H1 (cell line): ENCODE results near the gene MAGI1. TPM values are rescaled to one million over a fixed set of nuclear protein-coding genes. Genes with fewer than 3 reads are reported as not detected.

Experiments
- CTCF ChIA-PET: fragments of 300-600 bp; sonication (Branson Sonifier 250); formaldehyde crosslinking; loops from one replicate; lab custom pipeline; 2021; ENCODE audit not compliant: partially characterized antibody; lab: Charles Lee
- POLR2A ChIA-PET: fragments of 300-600 bp; sonication (Branson Sonifier 250); formaldehyde crosslinking; loops from one replicate; lab custom pipeline; 2021; ENCODE audit warnings: inconsistent platforms; ENCODE audit not compliant: partially characterized antibody; lab: Charles Lee
- DNase-seq, 2 experiments: peaks; one replicate each; pipeline versions ENCODE4 v3.0.0 to v3.0.0-alpha.2; 2010 to 2022; ENCODE audit warnings: low spot score in 2 of 2, low read depth in 1 of 2, mixed read lengths in 1 of 2
- FAIRE-seq: peaks from 2 replicates; lab custom pipeline; 2011; peaks lifted over from hg19 to GRCh38; lab: Jason Lieb, UNC
- H2AFZ ChIP-seq: 2 replicates; pipeline ENCODE4 v1.8.1; 2012; ENCODE audit warnings: low read length, inconsistent platforms
- H2AK5ac ChIP-seq: 2 replicates; pipeline ENCODE4 v1.6.1; 2013; ENCODE audit warnings: low read depth, low read length
- H2BK120ac ChIP-seq: replicated peaks from 2 replicates; pipeline ENCODE3; 2013; ENCODE audit warnings: low read depth, low read length, inconsistent platforms
- H2BK12ac ChIP-seq: 2 replicates; pipeline ENCODE4 v1.6.1; 2013; ENCODE audit warnings: low read depth, low read length
- H2BK15ac ChIP-seq: 2 replicates; pipeline ENCODE4 v1.6.1; 2013; ENCODE audit warnings: low read length
- H2BK20ac ChIP-seq: 2 replicates; pipeline ENCODE4 v1.6.1; 2013; ENCODE audit warnings: low read length
- H2BK5ac ChIP-seq: 2 replicates; pipeline ENCODE4 v1.6.1; 2013; ENCODE audit warnings: low read depth, low read length
- H3K14ac ChIP-seq: 2 replicates; pipeline ENCODE4 v1.6.1; 2013; ENCODE audit warnings: inconsistent platforms; ENCODE audit not compliant: insufficient read length
- H3K18ac ChIP-seq: 2 replicates; pipeline ENCODE4 v1.6.1; 2013; ENCODE audit warnings: low read length; ENCODE audit errors: extremely low read depth
- H3K23ac ChIP-seq: 2 replicates; pipeline ENCODE4 v1.6.1; 2013; ENCODE audit warnings: inconsistent platforms; ENCODE audit not compliant: insufficient read length
- H3K23me2 ChIP-seq: 2 replicates; pipeline ENCODE4 v1.6.1; 2013; ENCODE audit warnings: low read depth, low read length
- H3K27ac ChIP-seq: 2 replicates; pipeline ENCODE4 v1.6.1; 2011; ENCODE audit warnings: low read depth, low read length, inconsistent platforms
- H3K27me3 ChIP-seq, 4 experiments: replicated peaks in 1 of 4; 1 replicate in 1 of 4; 2 replicates in 3 of 4; pipeline versions ENCODE4 v1.6.1 to v1.8.1; 2011 to 2013; ENCODE audit warnings: low read length in 3 of 4, mild to moderate bottlenecking in 3 of 4, inconsistent platforms in 2 of 4, mixed read lengths in 2 of 4, moderate library complexity in 1 of 4; ENCODE audit not compliant: control insufficient read depth in 3 of 4, insufficient read depth in 3 of 4; ENCODE audit errors: extremely low read depth in 1 of 4
- H3K36me3 ChIP-seq, 4 experiments: 2 replicates each; pipeline versions ENCODE4 v1.6.1 to v1.8.1; 2011 to 2013; ENCODE audit warnings: mild to moderate bottlenecking in 4 of 4, low read length in 3 of 4, moderate library complexity in 2 of 4, control low read depth in 1 of 4, inconsistent platforms in 1 of 4; ENCODE audit not compliant: insufficient read depth in 4 of 4, control insufficient read depth in 2 of 4
- H3K4ac ChIP-seq: replicated peaks from 2 replicates; pipeline ENCODE3; 2013; ENCODE audit warnings: low read length, low read depth, mixed read lengths, inconsistent platforms; ENCODE audit not compliant: insufficient read length
- H3K4me1 ChIP-seq, 4 experiments: replicated peaks in 1 of 4; 1 replicate in 1 of 4; 2 replicates in 3 of 4; pipeline versions ENCODE4 v1.6.1 to v1.8.1; 2011 to 2013; ENCODE audit warnings: low read length in 3 of 4, inconsistent platforms in 2 of 4, mixed read lengths in 1 of 4; ENCODE audit not compliant: insufficient read depth in 4 of 4, control insufficient read depth in 3 of 4
- H3K4me2 ChIP-seq, 2 experiments: 2 replicates each; pipeline versions ENCODE4 v1.6.1 to v1.8.1; 2011 to 2013; ENCODE audit warnings: low read depth in 2 of 2, low read length in 2 of 2, control low read depth in 1 of 2, inconsistent platforms in 1 of 2, mild to moderate bottlenecking in 1 of 2; ENCODE audit not compliant: insufficient read depth in 1 of 2
- H3K4me3 ChIP-seq, 4 experiments: fragments of 200-600, 300-600 bp in 1 of 4; sonication (generic), shearing (Covaris generic), sonication (Bioruptor Twin) in 1 of 4; 2 replicates each; pipeline versions ENCODE4 v1.5.1 to v1.8.1; 2011 to 2016; ENCODE audit warnings: low read length in 4 of 4, low read depth in 3 of 4, control low read depth in 2 of 4, inconsistent platforms in 2 of 4, mild to moderate bottlenecking in 2 of 4, mixed read lengths in 1 of 4, moderate library complexity in 1 of 4; ENCODE audit not compliant: insufficient read depth in 2 of 4; ENCODE audit errors: extremely low read depth in 1 of 4
- H3K56ac ChIP-seq: replicated peaks from 2 replicates; pipeline ENCODE3; 2013; ENCODE audit warnings: low read depth, mild to moderate bottlenecking, mixed read lengths, low read length, inconsistent platforms; ENCODE audit not compliant: insufficient read length
- H3K79me1 ChIP-seq: 2 replicates; pipeline ENCODE4 v1.6.1; 2013; ENCODE audit warnings: low read depth, low read length, control low read depth
- H3K79me2 ChIP-seq, 2 experiments: 2 replicates each; pipeline versions ENCODE4 v1.6.1 to v1.8.1; 2012 to 2013; ENCODE audit warnings: low read length in 2 of 2, mild to moderate bottlenecking in 2 of 2, inconsistent platforms in 1 of 2; ENCODE audit not compliant: insufficient read depth in 2 of 2, control insufficient read depth in 1 of 2
- H3K9ac ChIP-seq, 4 experiments: replicated peaks in 1 of 4; 1 replicate in 1 of 4; 2 replicates in 3 of 4; pipeline versions ENCODE4 v1.6.1 to v1.8.1; 2011 to 2013; ENCODE audit warnings: low read depth in 3 of 4, low read length in 3 of 4, control low read depth in 2 of 4, mild to moderate bottlenecking in 2 of 4, moderate library complexity in 2 of 4, inconsistent platforms in 1 of 4; ENCODE audit errors: extremely low read depth in 1 of 4
- H3K9me3 ChIP-seq, 2 experiments: 2 replicates each; pipeline versions ENCODE4 v1.6.1 to v1.8.1; 2012 to 2013; ENCODE audit warnings: mild to moderate bottlenecking in 2 of 2, moderate library complexity in 2 of 2, control low read depth in 1 of 2, inconsistent platforms in 1 of 2, low read depth in 1 of 2, low read length in 1 of 2, mixed read lengths in 1 of 2; ENCODE audit not compliant: insufficient read depth in 2 of 2
- H4K20me1 ChIP-seq, 2 experiments: replicated peaks in 1 of 2; 2 replicates each; pipeline versions ENCODE3 to v1.8.1; 2011 to 2013; ENCODE audit warnings: inconsistent platforms in 2 of 2, low read length in 2 of 2, mild to moderate bottlenecking in 1 of 2; ENCODE audit not compliant: insufficient read depth in 2 of 2, control insufficient read depth in 1 of 2
- H4K5ac ChIP-seq: 2 replicates; pipeline ENCODE4 v1.6.1; 2013; ENCODE audit warnings: low read length, low read depth, mixed read lengths, inconsistent platforms; ENCODE audit not compliant: insufficient read length
- H4K8ac ChIP-seq: 2 replicates; pipeline ENCODE4 v1.8.0; 2013; ENCODE audit warnings: mild to moderate bottlenecking, moderate library complexity, low read length, inconsistent platforms; ENCODE audit not compliant: insufficient read depth; ENCODE audit errors: extremely low read depth
- H4K91ac ChIP-seq: replicated peaks from 2 replicates; pipeline ENCODE3; 2013; ENCODE audit warnings: low read length, mixed read lengths, inconsistent platforms; ENCODE audit not compliant: insufficient read length
- ASH2L ChIP-seq: fragments of 200-600, 300-600 bp; sonication (generic); IDR thresholded peaks from one replicate; pipeline ENCODE4 v1.7.1; 2017; ENCODE audit warnings: low read length
- CTBP2 ChIP-seq: IDR thresholded peaks from 2 replicates; pipeline ENCODE4 v1.7.0; 2011; ENCODE audit warnings: borderline replicate concordance, mild to moderate bottlenecking, moderate library complexity, mixed read lengths, low read length; ENCODE audit not compliant: insufficient read depth, insufficient read length
- GABPA ChIP-seq: IDR thresholded peaks from 2 replicates; pipeline ENCODE4 v1.6.1; 2011; ENCODE audit warnings: mild to moderate bottlenecking, low read length, moderate library complexity, borderline replicate concordance; ENCODE audit not compliant: insufficient read depth
- GTF2F1 ChIP-seq: IDR thresholded peaks from 2 replicates; pipeline ENCODE4 v1.6.1; 2012; ENCODE audit warnings: low read depth, low read length, improper control_type of control experiment, borderline replicate concordance
- HDAC6 ChIP-seq: IDR thresholded peaks from one replicate; pipeline ENCODE4 v1.7.1; 2012; ENCODE audit warnings: low read depth, mild to moderate bottlenecking, inconsistent platforms, low read length, moderate library complexity
- ZNF274 ChIP-seq: IDR thresholded peaks from 2 replicates; pipeline ENCODE4 v1.7.0; 2012; ENCODE audit warnings: low read length, borderline replicate concordance; ENCODE audit errors: extremely low read depth
- WGBS, 2 experiments: shearing (Covaris generic) in 1 of 2; methylation state at CpG; one replicate each; pipeline versions ENCODE4 v1.1.6 to v1.1.7; 2013 to 2015; ENCODE audit warnings: low lambda C conversion rate in 2 of 2, mixed read lengths in 2 of 2, inconsistent platforms in 1 of 2, low coverage in 1 of 2, missing lambda C conversion rate in 1 of 2; ENCODE audit not compliant: insufficient replicate concordance in 2 of 2, insufficient coverage in 1 of 2, insufficient read length in 1 of 2; ENCODE audit errors: extremely low coverage in 1 of 2, missing lambda C conversion rate in 1 of 2; 5-methylcytosine and 5-hydroxymethylcytosine counted together
- polyA plus RNA-seq, 7 experiments: library from polyadenylated mRNA; depleted of rRNA in 3 of 7; stranded (reverse) in 5 of 7; unstranded in 2 of 7; fragments of >200 nt in 5 of 7; fragments of 200-250 nt in 2 of 7; gene quantifications; 1 replicate in 5 of 7; 2 replicates in 1 of 7; 4 replicates in 1 of 7; pipeline versions ENCODE4 v1.2.1 to v1.2.3, GENCODE V29; 2011 to 2013; ENCODE audit warnings: missing spikeins in 2 of 7, mixed read lengths in 2 of 7
- total RNA-seq: library from RNA; stranded (reverse); fragmentation: NEBNext Ultra II Directional; extraction: Animal tissue kit (Norgen Biotek cat#: 25700); gene quantifications from 2 replicates; pipeline ENCODE4 v1.2.1, GENCODE V29; 2021
- TF ChIP-seq, protein P1 (sequence below): IDR thresholded peaks from 2 replicates; pipeline ENCODE4 v1.6.1; 2012; ENCODE audit warnings: inconsistent platforms
- TF ChIP-seq, protein P2 (sequence below): IDR thresholded peaks from 2 replicates; pipeline ENCODE4 v1.6.1; 2011; ENCODE audit warnings: low read length, improper control_type of control experiment
- TF ChIP-seq, protein P3 (sequence below), 3 experiments: IDR thresholded peaks; 1 replicate in 2 of 3; 2 replicates in 1 of 3; pipeline versions ENCODE4 v1.5.1 to v1.6.1; 2011; ENCODE audit warnings: low read length in 3 of 3, mild to moderate bottlenecking in 3 of 3, inconsistent platforms in 2 of 3, low read depth in 1 of 3, moderate library complexity in 1 of 3; ENCODE audit not compliant: insufficient read depth in 1 of 3; ENCODE audit errors: control extremely low read depth in 1 of 3

The MAGI1 gene
- total and polyA plus RNA-seq, 2 of the 8 experiments (the other 6 are each of a cell fraction or from before 2014, with no cell fraction given), result 19.8 to 78.0 TPM

DNA sequence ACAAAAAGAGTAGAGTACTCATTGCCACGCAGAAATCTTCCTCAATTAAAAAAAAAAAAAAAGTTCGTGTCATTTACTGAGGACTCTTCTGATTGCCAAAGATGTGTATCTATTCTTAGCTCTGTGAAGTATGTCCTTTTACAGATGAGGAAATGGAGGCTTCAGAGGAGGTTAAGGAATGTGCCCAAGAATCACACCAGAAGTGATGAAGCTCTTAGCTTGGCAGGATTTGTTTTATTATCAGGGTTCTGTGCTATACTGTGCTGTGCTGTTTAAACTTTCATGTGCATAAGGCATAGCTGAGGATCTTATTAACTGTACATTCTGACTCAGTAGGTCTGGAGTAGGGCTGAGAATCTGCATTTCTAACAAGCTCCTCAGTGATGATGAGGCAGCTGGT is 685.8 kb downstream of the MAGI1 start:
- Histone ChIP-seq H2BK120ac (no peak overlapping the region), H3K79me1 (no peaks in the 10 kb centered on the region), H2BK5ac (no peak overlapping the region), H3K14ac (no peak overlapping the region), H4K20me1 (no peaks in the 10 kb centered on the region), H3K23ac (no peak overlapping the region), H3K36me3 (peaks cover 0 to 11% (median 0%) of the 10 kb centered on the region in 4 experiments; a peak in 1 of 8 replicates), H3K23me2 (no peaks in the 10 kb centered on the region; the same call in 1 of the 2 replicates), H4K5ac (no peak overlapping the region), H3K4me2 (no peak overlapping the region), H3K18ac (no peak overlapping the region), H2AFZ (no peak overlapping the region), H2BK20ac (no peak overlapping the region), H3K27me3 (no peaks in the 10 kb centered on the region), H2BK12ac (no peak overlapping the region), H2AK5ac (no peak overlapping the region), H3K79me2 (no peaks in the 10 kb centered on the region), H3K9me3 (no peaks in the 10 kb centered on the region), H2BK15ac (no peak overlapping the region), H3K4me3 (no peak overlapping the region), H4K8ac (no peak overlapping the region), H3K27ac (no peak overlapping the region), H3K4me1 (peaks cover 0 to 8% (median 2%) of the 10 kb centered on the region in 4 experiments; a peak in 5 of 7 replicates), H3K4ac (no peak overlapping the region), H3K56ac (no peak overlapping the region), H4K91ac (no peak overlapping the region), H3K9ac (no peak overlapping the region)
- POLR2A ChIA-PET, result no interaction called here
- peak; percentile 24 for FAIRE-seq
- no peak for DNase-seq
- WGBS, 2 experiments, result 82% methylated on average over 2 of the region's 2 CpGs; no CpG with 5 or more reads in 1 of the 2 experiments
- CTCF ChIA-PET, result interaction anchor here (0.5 to 1.1 kb wide), 3 partner anchors 12 to 179 kb away, joined by 3 read pairs; no protein-coding TSS in a partner anchor
- TF ChIP-seq GABPA, result no peak
- TF ChIP-seq, protein P1, sequence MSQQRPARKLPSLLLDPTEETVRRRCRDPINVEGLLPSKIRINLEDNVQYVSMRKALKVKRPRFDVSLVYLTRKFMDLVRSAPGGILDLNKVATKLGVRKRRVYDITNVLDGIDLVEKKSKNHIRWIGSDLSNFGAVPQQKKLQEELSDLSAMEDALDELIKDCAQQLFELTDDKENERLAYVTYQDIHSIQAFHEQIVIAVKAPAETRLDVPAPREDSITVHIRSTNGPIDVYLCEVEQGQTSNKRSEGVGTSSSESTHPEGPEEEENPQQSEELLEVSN, result no peak
- TF ChIP-seq ZNF274, result no peak
- no peak for TF ChIP-seq GTF2F1
- TF ChIP-seq, protein P2, sequence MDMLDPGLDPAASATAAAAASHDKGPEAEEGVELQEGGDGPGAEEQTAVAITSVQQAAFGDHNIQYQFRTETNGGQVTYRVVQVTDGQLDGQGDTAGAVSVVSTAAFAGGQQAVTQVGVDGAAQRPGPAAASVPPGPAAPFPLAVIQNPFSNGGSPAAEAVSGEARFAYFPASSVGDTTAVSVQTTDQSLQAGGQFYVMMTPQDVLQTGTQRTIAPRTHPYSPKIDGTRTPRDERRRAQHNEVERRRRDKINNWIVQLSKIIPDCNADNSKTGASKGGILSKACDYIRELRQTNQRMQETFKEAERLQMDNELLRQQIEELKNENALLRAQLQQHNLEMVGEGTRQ, result no peak
- TF ChIP-seq ASH2L, result no peak
- TF ChIP-seq, protein P3, sequence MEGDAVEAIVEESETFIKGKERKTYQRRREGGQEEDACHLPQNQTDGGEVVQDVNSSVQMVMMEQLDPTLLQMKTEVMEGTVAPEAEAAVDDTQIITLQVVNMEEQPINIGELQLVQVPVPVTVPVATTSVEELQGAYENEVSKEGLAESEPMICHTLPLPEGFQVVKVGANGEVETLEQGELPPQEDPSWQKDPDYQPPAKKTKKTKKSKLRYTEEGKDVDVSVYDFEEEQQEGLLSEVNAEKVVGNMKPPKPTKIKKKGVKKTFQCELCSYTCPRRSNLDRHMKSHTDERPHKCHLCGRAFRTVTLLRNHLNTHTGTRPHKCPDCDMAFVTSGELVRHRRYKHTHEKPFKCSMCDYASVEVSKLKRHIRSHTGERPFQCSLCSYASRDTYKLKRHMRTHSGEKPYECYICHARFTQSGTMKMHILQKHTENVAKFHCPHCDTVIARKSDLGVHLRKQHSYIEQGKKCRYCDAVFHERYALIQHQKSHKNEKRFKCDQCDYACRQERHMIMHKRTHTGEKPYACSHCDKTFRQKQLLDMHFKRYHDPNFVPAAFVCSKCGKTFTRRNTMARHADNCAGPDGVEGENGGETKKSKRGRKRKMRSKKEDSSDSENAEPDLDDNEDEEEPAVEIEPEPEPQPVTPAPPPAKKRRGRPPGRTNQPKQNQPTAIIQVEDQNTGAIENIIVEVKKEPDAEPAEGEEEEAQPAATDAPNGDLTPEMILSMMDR (IDR thresholded peaks at IDR 0.05; ENCODE audit: control extremely low read depth in 1 of 3, insufficient read depth in 1 of 3, low read depth in 1 of 3, low read length in 3 of 3), result no peak
- TF ChIP-seq CTBP2, result no peak
- no peak for TF ChIP-seq HDAC6
